Prostate gland (tissue), 2 donors: Measurements from ENCODE around the gene TNFRSF4.

Experiments used
- POLR2AphosphoS5 ChIP-seq: sonication (generic); formaldehyde crosslinking; IDR thresholded peaks from one replicate; pipeline ENCODE4 v1.6.1; 2017; ENCODE audit warnings: antibody characterized with exemption
- TF ChIP-seq, protein P1 (sequence below), 4 experiments: fragments of 200-600 bp in 2 of 4; fragments of 450-650 bp in 2 of 4; sonication (generic) in 2 of 4; IDR thresholded peaks; 1 replicate in 3 of 4; 2 replicates in 1 of 4; pipeline ENCODE4 v1.5.1; 2016 to 2019; ENCODE audit warnings: antibody characterized with exemption in 4 of 4, mild to moderate bottlenecking in 2 of 4, moderate library complexity in 2 of 4

DNA sequence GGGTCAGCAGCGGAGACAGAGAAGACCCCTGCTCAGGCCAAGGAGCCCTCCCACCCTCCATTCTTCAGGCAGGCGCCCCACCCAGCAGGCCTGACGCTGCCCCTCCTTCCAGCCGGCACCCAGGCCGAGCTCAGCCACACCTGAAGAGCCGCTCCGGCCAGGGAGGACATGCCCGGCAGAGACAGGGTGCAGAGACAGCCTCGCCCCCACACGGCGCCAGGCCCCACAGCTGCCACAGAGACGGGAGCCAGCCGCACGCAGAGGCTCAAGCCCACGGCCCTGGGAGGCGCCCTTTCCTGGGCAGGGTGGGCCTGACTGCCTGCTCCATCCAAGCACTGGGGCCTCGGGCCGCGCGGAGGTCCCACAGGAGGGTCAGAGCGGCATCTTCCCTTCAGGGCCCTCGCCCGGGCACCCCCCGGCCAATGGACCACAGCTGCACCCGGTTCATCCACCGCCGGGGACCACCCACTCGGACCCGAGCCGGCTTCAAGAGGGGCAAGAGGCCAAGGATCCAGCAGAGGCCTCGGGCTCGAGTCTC is 35.1 kb downstream of the TNFRSF4 start:
- TF ChIP-seq POLR2AphosphoS5 = no peak
- TF ChIP-seq, protein P1, sequence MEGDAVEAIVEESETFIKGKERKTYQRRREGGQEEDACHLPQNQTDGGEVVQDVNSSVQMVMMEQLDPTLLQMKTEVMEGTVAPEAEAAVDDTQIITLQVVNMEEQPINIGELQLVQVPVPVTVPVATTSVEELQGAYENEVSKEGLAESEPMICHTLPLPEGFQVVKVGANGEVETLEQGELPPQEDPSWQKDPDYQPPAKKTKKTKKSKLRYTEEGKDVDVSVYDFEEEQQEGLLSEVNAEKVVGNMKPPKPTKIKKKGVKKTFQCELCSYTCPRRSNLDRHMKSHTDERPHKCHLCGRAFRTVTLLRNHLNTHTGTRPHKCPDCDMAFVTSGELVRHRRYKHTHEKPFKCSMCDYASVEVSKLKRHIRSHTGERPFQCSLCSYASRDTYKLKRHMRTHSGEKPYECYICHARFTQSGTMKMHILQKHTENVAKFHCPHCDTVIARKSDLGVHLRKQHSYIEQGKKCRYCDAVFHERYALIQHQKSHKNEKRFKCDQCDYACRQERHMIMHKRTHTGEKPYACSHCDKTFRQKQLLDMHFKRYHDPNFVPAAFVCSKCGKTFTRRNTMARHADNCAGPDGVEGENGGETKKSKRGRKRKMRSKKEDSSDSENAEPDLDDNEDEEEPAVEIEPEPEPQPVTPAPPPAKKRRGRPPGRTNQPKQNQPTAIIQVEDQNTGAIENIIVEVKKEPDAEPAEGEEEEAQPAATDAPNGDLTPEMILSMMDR (IDR thresholded peaks at IDR 0.05) = no peak
